ENCODE data around the gene PYURF.

PYURF gene

GRCh38 chr4:88514557-88515511 lies 8.7 kb downstream of the PYURF start:
- DNase-seq (ENCODE audit: low read depth), result no peak
- H3K4me3 ChIP-seq (ENCODE audit: low read depth, low read length), result no peak overlapping the region

GRCh38 chr4:88511236-88511635 lies 12.3 kb downstream of the PYURF start:
- no peak overlapping the region for H3K4me3 ChIP-seq (ENCODE audit: low read depth, low read length)
- no peak for DNase-seq (ENCODE audit: low read depth)

- no peak overlapping the region for H3K4me3 ChIP-seq (ENCODE audit: low read depth, low read length)
- DNase-seq (ENCODE audit: low read depth), result no peak
These were observed 20.2 kb downstream of the PYURF start for GRCh38 chr4:88503344-88503743.

- no peak for DNase-seq (ENCODE audit: low read depth)
- no peak overlapping the region for H3K4me3 ChIP-seq (ENCODE audit: low read depth, low read length)
These were observed 25.6 kb downstream of the PYURF start for GRCh38 chr4:88497859-88498409.

- no peak overlapping the region for H3K4me3 ChIP-seq (ENCODE audit: low read depth, low read length)
- DNase-seq (ENCODE audit: low read depth), result no peak
These were observed 34.3 kb downstream of the PYURF start for GRCh38 chr4:88489100-88489761.

GRCh38 chr4:88481537-88481936 lies 42.0 kb downstream of the PYURF start:
- DNase-seq (ENCODE audit: low read depth), result no peak
- H3K4me3 ChIP-seq (ENCODE audit: low read depth, low read length), result no peak overlapping the region

- no peak for DNase-seq (ENCODE audit: low read depth)
- no peak overlapping the region for H3K4me3 ChIP-seq (ENCODE audit: low read depth, low read length)
These were observed 45.3 kb downstream of the PYURF start for GRCh38 chr4:88478247-88478646.

- no peak for DNase-seq (ENCODE audit: low read depth)
These were observed 46.2 kb downstream of the PYURF start for GRCh38 chr4:88477229-88477860.

More at GRCh38 chr4:88477229-88477860, 46.2 kb downstream of the PYURF start:
- H3K4me3 ChIP-seq (ENCODE audit: low read depth, low read length), result no peak overlapping the region

Data from skeletal muscle cell (primary cell).